ENCODE data around the gene RASGEF1B.
"Not testable (repeated sequence)": the region's sequence is repeated elsewhere in the genome, so short reads cannot be mapped to it uniquely, and the experiment has no call there.

Gene RASGEF1B

GRCh38 chr4:81429031-81429430 is 42.7 kb downstream of the RASGEF1B start:
- DNase-seq, result no peak

GRCh38 chr4:81428002-81428401 is 43.7 kb downstream of the RASGEF1B start:
- DNase-seq, result no peak

- DNase-seq, result no peak
These were observed 44.3 kb downstream of the RASGEF1B start for GRCh38 chr4:81427344-81427821.

GRCh38 chr4:81426770-81427289 is 44.9 kb downstream of the RASGEF1B start:
- no peak for DNase-seq

- DNase-seq, result no peak
These were observed 46.6 kb downstream of the RASGEF1B start for GRCh38 chr4:81424816-81425755.

- no peak for DNase-seq
These were observed 47.4 kb downstream of the RASGEF1B start for GRCh38 chr4:81424336-81424735.

- no peak for DNase-seq
These were observed 49.1 kb downstream of the RASGEF1B start for GRCh38 chr4:81422595-81422994.

GRCh38 chr4:81421346-81422218 is 50.1 kb downstream of the RASGEF1B start:
- peak; percentile 95 to 96 for DNase-seq

GRCh38 chr4:81418572-81418971 is 53.1 kb downstream of the RASGEF1B start:
- DNase-seq, result no peak

GRCh38 chr4:81412946-81413495 is 58.7 kb downstream of the RASGEF1B start:
- peak; percentile 84 to 87 for DNase-seq

GRCh38 chr4:81410680-81411079 is 61.0 kb downstream of the RASGEF1B start:
- peak; percentile 71 to 81 for DNase-seq

- DNase-seq, result no peak
These were observed 61.9 kb downstream of the RASGEF1B start for GRCh38 chr4:81409836-81410235.

- DNase-seq, result no peak
These were observed 63.4 kb downstream of the RASGEF1B start for GRCh38 chr4:81408341-81408740.

- DNase-seq, result no peak
These were observed 64.0 kb downstream of the RASGEF1B start for GRCh38 chr4:81407726-81408125.

- not testable (repeated sequence) for DNase-seq
These were observed 65.2 kb downstream of the RASGEF1B start for GRCh38 chr4:81406481-81406880.

- DNase-seq, result peak; percentile 68 to 83
These were observed 65.8 kb downstream of the RASGEF1B start for GRCh38 chr4:81405900-81406401.

GRCh38 chr4:81404741-81405140 is 67.0 kb downstream of the RASGEF1B start:
- DNase-seq, result no peak

GRCh38 chr4:81404294-81404693 is 67.4 kb downstream of the RASGEF1B start:
- no peak for DNase-seq

- DNase-seq, result no peak
These were observed 72.2 kb downstream of the RASGEF1B start for GRCh38 chr4:81399306-81400086.

- DNase-seq, result no peak
These were observed 73.3 kb downstream of the RASGEF1B start for GRCh38 chr4:81398379-81398778.

GRCh38 chr4:81397635-81398034 is 74.1 kb downstream of the RASGEF1B start:
- no peak for DNase-seq

- no peak for DNase-seq
These were observed 76.5 kb downstream of the RASGEF1B start for GRCh38 chr4:81395239-81395638.

Measured in inflammatory macrophage (primary cell).